Transverse colon (tissue), 4 donors: Measurements from ENCODE around the gene HADHB. TPM values are rescaled to one million over a fixed set of nuclear protein-coding genes. Genes with fewer than 3 reads are reported as not detected.
"Not testable (repeated sequence)": the region's sequence is repeated elsewhere in the genome, so short reads cannot be mapped to it uniquely, and the experiment has no call there.

Source experiments
- DNase-seq: peaks from one replicate; pipeline ENCODE4 v3.0.0-alpha.2; 2019
- H3K27ac ChIP-seq, 4 donors: fragments of 200-600 bp; sonication (generic); 2 replicates each; pipeline ENCODE4 v1.5.1; 2016 to 2018; ENCODE audit warnings: inconsistent platforms in 4 of 4
- H3K27me3 ChIP-seq: fragments of 200-600 bp; sonication (generic); 2 replicates; pipeline ENCODE4 v1.5.1; 2017; ENCODE audit warnings: inconsistent platforms
- H3K36me3 ChIP-seq, 4 donors: fragments of 200-600 bp; sonication (generic); 2 replicates each; pipeline ENCODE4 v1.5.1; 2017 to 2019; ENCODE audit warnings: inconsistent platforms in 4 of 4
- H3K4me1 ChIP-seq, 4 donors: fragments of 200-600 bp; sonication (generic); 2 replicates each; pipeline ENCODE4 v1.5.1; 2017 to 2020; ENCODE audit warnings: inconsistent platforms in 4 of 4
- H3K4me3 ChIP-seq, 4 donors: fragments of 200-600 bp; sonication (generic); 1 replicate in 1 of 4; 2 replicates in 3 of 4; pipeline versions ENCODE4 v1.5.1 to v1.6.1; 2017 to 2019; ENCODE audit warnings: inconsistent platforms in 4 of 4
- H3K9me3 ChIP-seq, 2 donors: fragments of 200-600 bp; sonication (generic); 2 replicates each; pipeline ENCODE4 v1.5.1; 2017 to 2019; ENCODE audit warnings: inconsistent platforms in 2 of 2
- CTCF ChIP-seq, 5 experiments: fragments of 200-600 bp in 3 of 5; fragments of 450-650 bp in 2 of 5; sonication (generic) in 3 of 5; IDR thresholded peaks; 1 replicate in 2 of 5; 2 replicates in 3 of 5; pipeline ENCODE4 v1.5.1; 2016 to 2017; ENCODE audit warnings: antibody characterized with exemption in 5 of 5, inconsistent platforms in 3 of 5, mild to moderate bottlenecking in 2 of 5, moderate library complexity in 1 of 5
- EP300 ChIP-seq: sonication (generic); formaldehyde crosslinking; IDR thresholded peaks from one replicate; pipeline ENCODE4 v1.6.1; 2017; ENCODE audit warnings: antibody characterized with exemption, low read depth
- POLR2A ChIP-seq: fragments of 450-650 bp; IDR thresholded peaks from one replicate; pipeline ENCODE4 v1.6.1; 2016; ENCODE audit warnings: antibody characterized with exemption, mild to moderate bottlenecking, moderate library complexity
- POLR2AphosphoS5 ChIP-seq, 3 donors: sonication (generic); formaldehyde crosslinking; IDR thresholded peaks; one replicate each; pipeline ENCODE4 v1.6.1; 2016; ENCODE audit warnings: antibody characterized with exemption in 3 of 3
- WGBS, 2 donors: methylation state at CpG; one replicate each; pipeline ENCODE4 v1.1.5; 2018; ENCODE audit warnings: low coverage in 1 of 2; 5-methylcytosine and 5-hydroxymethylcytosine counted together
- in situ Hi-C, 4 donors: fragments of 200-750 bp; cut with MboI; loops; one replicate each; pipeline versions ENCODE4 v1.15.0 to v1.15.1; 2017; ENCODE audit warnings: low sequenced_read_pairs in 3 of 4, low pct_ligation_motif_present in 1 of 4, low pct_unique_long_range_greater_than_20kb in 1 of 4
- intact Hi-C: fragments of 100-400 bp; cut with DNase I; formaldehyde crosslinking; loops from one replicate; pipeline ENCODE4 v1.15.1; 2023; ENCODE audit warnings: low total_unique reads
- total RNA-seq, 4 donors: library from RNA; depleted of rRNA; stranded (reverse); fragments of >200 nt; gene quantifications; one replicate each; pipeline ENCODE4 v1.1.0, GENCODE V29; 2016

Gene HADHB
- total RNA-seq, 4 donors from 2014 or later = 53.1 to 182 (median 133) TPM

- H3K9me3 ChIP-seq = no peaks in the 10 kb centered on the region
- H3K4me3 ChIP-seq = no peak overlapping the region
- no peak overlapping the region for H3K27ac ChIP-seq
- intact Hi-C loops = no loop called here
- H3K27me3 ChIP-seq = no peaks in the 10 kb centered on the region
- no peak for DNase-seq
- H3K36me3 ChIP-seq = peaks cover 0 to 18% (median 0%) of the 10 kb centered on the region in 4 donors
- in situ Hi-C loops = no loop called here
- TF ChIP-seq POLR2AphosphoS5 (IDR thresholded peaks at IDR 0.05) = no peak
- TF ChIP-seq EP300 = no peak
- TF ChIP-seq POLR2A = no peak
- no peak for TF ChIP-seq CTCF (IDR thresholded peaks at IDR 0.05)
- peaks cover 0 to 2% (median 0%) of the 10 kb centered on the region in 4 donors for H3K4me1 ChIP-seq
- 93 to 94% methylated on average over 2 to 4 of the region's 4 CpGs for WGBS, 2 donors
These were observed 23.5 kb downstream of the HADHB start for GRCh38 chr2:26268213-26268612.

GRCh38 chr2:26268670-26269385 is 24.1 kb downstream of the HADHB start:
- peaks cover 0 to 17% (median 0%) of the 10 kb centered on the region in 4 donors for H3K36me3 ChIP-seq
- intact Hi-C loops, H3K4me1 ChIP-seq, H3K9me3 ChIP-seq, H3K27ac ChIP-seq, H3K4me3 ChIP-seq, DNase-seq, H3K27me3 ChIP-seq, in situ Hi-C loops: not testable (repeated sequence)
- 91 to 96% methylated on average over 10 to 12 of the region's 12 CpGs for WGBS, 2 donors

- Histone ChIP-seq H3K36me3 (peaks cover 0 to 9% (median 0%) of the 10 kb centered on the region in 4 donors), H3K4me1 (peaks cover 0 to 16% (median 9%) of the 10 kb centered on the region in 4 donors), H3K27ac (no peak overlapping the region), H3K9me3 (no peaks in the 10 kb centered on the region), H3K27me3 (no peaks in the 10 kb centered on the region), H3K4me3 (no peak overlapping the region)
- TF ChIP-seq POLR2A (no peak), EP300 (no peak), POLR2AphosphoS5 (IDR thresholded peaks at IDR 0.05) (no peak), CTCF (IDR thresholded peaks at IDR 0.05) (no peak)
- in situ Hi-C loops (no loop called here), intact Hi-C loops (no loop called here)
- WGBS, 2 donors = 87% methylated on average over 6 of the region's 6 CpGs
- no peak for DNase-seq
These were observed 24.9 kb downstream of the HADHB start for GRCh38 chr2:26269571-26270158.

GRCh38 chr2:26270373-26270772 is 25.6 kb downstream of the HADHB start:
- intact Hi-C loops = no loop called here
- Histone ChIP-seq H3K4me3 (no peak overlapping the region), H3K9me3 (no peaks in the 10 kb centered on the region), H3K27me3 (no peaks in the 10 kb centered on the region), H3K4me1 (peaks cover 0 to 16% (median 9%) of the 10 kb centered on the region in 4 donors), H3K36me3 (peaks cover 0 to 6% (median 0%) of the 10 kb centered on the region in 4 donors), H3K27ac (no peak overlapping the region)
- no peak for TF ChIP-seq POLR2A
- no peak for TF ChIP-seq POLR2AphosphoS5 (IDR thresholded peaks at IDR 0.05)
- no peak for TF ChIP-seq EP300
- TF ChIP-seq CTCF (IDR thresholded peaks at IDR 0.05) = no peak
- in situ Hi-C loops = no loop called here
- DNase-seq = no peak
